ENCODE data around the gene PELI3.
"Not testable (repeated sequence)": the region's sequence is repeated elsewhere in the genome, so short reads cannot be mapped to it uniquely, and the experiment has no call there.

DNA sequence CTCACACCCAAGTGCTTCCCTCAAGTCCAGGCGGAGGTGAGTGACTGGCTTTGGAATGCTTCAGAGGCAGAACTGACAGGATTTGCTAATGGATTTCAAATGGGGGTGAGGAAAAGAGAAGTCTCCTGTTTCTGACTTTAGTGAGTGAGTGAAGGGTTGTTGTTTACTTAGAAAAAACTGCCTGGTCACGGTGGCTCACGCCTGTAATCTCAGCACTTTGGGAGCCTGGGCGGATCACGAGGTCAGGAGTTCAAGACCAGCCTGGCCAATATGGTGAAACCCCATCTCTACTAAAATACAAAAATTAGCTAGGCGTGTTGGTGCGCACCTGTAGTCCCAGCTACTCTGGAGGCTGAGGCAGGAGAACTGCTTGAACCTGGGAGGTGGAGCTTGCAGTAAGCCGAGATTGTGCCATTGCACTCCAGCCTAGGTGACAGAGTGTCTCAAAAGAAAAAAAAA lies 34.8 kb upstream of the PELI3 start:
- not testable (repeated sequence) for TF ChIP-seq CTCF (IDR thresholded peaks at IDR 0.05; ENCODE audit: low read depth, low read length); POLR2A (IDR thresholded peaks at IDR 0.05; ENCODE audit: extremely low read depth, insufficient read length)

Data from NB4 (cell line).